NCI-H146 treated with DMSO at 0.1 percent for 48 hours (cell line): ENCODE data around the gene PCSK2.
"Not testable (repeated sequence)": the region's sequence is repeated elsewhere in the genome, so short reads cannot be mapped to it uniquely, and the experiment has no call there.

Source experiments
- DNase-seq: peaks from one replicate; lab custom pipeline; 2025; ENCODE audit not compliant: unreplicated experiment; lab: John Stamatoyannopoulos, UW

The PCSK2 gene, protein sequence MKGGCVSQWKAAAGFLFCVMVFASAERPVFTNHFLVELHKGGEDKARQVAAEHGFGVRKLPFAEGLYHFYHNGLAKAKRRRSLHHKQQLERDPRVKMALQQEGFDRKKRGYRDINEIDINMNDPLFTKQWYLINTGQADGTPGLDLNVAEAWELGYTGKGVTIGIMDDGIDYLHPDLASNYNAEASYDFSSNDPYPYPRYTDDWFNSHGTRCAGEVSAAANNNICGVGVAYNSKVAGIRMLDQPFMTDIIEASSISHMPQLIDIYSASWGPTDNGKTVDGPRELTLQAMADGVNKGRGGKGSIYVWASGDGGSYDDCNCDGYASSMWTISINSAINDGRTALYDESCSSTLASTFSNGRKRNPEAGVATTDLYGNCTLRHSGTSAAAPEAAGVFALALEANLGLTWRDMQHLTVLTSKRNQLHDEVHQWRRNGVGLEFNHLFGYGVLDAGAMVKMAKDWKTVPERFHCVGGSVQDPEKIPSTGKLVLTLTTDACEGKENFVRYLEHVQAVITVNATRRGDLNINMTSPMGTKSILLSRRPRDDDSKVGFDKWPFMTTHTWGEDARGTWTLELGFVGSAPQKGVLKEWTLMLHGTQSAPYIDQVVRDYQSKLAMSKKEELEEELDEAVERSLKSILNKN

DNA sequence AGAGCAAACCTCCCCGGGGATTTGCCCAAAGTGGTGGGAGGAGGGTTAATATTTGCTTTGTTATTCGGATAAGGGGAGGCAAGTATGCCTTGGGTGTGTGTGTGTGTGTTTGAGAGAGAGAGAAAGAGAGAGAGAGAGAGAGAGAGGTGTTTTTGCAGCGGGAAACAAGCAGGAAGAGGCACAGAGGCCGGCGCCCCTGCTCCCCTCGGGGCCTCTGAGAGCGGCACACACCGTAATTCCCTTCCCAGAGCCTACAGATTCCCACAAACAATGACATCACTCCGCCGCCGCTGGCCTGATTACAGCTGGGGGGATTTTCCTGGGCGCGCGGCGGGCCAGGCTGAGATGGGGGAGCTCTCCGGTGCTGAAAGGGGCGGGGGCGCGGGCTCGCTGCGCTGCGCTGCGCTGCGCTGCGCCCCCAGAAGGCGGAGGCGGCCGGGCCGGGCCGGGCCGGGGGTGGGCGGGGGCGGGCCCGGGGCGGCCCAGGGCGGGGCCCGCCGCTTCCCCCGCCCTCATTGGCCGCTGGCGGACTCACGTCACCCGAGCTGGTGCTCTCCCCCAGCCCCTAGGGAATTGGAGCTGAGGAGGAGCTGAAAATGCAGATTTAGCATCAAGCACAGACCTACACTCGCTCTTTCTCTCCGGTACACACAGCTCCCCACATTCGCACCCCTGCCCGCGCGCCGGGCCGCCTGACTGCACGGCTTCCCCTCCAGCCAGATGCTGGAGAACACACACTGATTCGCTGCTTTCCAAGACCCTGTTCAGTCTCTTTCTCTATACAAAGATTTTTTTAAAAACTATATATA is at the start of gene PCSK2:
PCSK2 (plus strand) TSS at position 631 of the 809 bp plus-strand sequence. CDS start 266 bp downstream, outside the sequence.
- peak; percentile 94 for DNase-seq

DNA sequence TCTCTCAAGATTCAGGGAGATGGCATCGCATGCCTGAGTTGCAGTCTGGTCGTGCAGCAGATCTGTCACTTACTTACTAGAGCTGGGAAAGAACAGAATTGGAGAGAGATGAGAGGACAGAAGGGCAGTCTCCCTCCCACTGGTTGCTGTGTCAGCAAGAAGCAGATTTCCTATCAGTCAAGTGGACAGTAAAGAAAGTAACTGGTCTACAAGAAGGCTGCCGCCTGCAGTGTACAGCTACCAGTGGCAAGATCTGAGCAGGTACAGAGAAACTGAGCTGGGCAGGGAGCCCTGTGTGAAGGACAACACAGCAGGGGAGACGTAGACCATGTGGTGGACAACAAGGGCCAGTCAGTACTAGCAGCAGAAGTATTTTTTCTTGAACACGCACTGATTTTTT is 49.5 kb upstream of the PCSK2 start:
- no peak for DNase-seq

DNA sequence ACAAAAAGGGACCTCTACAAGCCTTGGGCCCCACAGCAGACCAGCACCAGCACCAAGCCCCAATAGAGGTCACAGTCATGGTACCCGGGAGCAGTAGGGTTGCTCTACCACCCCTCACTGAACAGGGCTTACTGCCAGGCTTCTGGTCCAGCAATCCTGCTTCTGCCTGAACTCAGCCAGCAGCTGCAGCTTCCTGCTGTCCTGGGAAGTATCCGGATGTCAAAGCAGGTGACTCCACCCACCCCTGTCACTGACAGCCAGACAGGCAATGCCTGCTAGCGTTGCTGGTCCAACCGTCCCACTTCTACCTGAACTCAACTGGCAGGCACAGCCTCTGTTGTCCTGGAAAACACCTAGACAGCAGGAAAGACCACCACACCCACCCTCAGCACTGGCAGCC is 47.0 kb upstream of the PCSK2 start:
- DNase-seq = no peak

DNA sequence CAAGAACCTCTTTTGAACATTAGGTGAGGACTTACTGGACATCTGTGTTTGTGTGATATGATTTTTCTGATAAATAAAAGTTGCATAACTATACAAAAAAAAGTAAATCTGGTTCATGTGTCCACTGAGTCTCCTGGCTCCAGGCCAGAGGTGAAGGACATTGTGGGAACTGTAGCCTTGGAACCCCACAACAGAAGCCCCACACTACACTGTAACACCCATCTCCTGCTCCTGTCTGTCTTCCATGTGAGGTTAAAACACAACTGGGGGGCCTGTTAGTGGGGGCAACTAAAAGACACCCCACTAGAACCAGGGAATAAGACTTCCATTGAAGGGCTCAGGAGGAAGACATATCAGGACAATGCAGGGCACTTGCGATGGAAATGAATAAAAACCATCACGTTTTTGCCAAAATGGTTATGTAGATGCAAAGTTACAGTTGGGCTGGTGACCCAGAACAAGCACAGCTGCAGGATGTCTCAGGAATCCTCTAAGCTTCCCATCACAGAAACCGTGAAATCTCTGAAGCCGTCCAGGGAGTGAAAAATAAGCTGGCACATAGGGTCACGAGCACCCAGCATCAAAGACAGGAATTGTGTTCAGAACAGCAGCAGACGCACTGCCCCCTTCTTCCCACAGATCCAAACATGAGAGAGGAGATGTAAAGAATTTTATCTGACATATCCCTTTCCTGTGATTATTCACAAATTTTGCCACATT is 36.7 kb upstream of the PCSK2 start:
- DNase-seq = no peak

DNA sequence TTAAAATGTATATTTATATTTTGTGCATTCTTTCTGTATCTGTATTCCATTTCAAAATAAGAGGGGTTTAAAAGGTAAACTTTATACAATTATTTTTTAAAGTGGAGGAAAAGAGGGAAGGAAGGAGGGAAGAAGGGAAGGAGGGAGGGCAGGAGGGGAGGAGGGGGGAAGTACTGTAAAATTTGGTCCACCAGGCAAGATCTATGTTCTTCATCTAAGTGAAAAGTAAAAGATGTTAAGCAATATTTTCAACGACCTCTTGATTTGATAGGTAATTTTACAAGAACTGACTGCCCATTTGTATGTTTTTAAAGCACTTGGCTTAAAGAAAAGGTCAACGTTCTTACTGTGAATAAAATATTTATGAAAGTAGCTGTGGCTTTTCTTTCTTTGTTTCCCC is 29.8 kb upstream of the PCSK2 start:
- no peak for DNase-seq

DNA sequence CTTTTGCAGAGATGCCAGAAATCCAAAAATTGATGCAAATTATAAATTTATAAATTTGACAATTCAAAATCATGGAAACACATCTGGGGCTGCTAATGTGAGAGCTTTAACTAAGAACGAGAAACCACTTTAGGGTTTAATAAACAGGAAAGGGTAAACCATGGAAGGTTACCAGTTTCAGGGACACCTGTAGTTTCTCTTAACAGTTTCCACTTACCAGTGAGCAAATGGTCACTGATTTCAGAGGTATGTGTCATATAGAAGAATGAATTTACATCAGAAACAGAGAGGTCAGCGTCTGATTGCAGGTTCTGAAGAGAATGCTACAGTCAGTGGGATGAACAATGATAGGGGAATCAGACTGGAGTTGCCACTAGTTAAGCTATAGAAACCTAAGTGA is 24.8 kb upstream of the PCSK2 start:
- no peak for DNase-seq

DNA sequence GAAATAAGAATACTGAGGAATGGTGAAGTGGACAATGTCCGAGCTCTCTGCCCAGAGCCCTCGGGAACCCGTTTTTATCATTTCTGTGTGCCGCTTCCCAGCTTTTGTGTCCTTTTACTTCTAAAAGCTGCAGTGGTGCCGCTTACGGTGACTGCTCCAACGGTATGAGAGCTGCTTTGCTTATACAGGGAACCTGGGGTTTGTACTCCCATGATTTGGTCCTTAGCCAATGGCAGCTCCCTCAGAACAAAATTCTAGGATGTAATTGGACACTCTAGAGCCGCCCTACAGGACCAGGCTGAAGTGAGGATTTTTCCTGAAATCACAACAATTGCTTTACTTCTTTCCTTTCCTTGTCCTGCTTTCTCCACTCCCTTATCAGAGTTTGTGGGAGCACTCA is 24.2 kb upstream of the PCSK2 start:
- no peak for DNase-seq

DNA sequence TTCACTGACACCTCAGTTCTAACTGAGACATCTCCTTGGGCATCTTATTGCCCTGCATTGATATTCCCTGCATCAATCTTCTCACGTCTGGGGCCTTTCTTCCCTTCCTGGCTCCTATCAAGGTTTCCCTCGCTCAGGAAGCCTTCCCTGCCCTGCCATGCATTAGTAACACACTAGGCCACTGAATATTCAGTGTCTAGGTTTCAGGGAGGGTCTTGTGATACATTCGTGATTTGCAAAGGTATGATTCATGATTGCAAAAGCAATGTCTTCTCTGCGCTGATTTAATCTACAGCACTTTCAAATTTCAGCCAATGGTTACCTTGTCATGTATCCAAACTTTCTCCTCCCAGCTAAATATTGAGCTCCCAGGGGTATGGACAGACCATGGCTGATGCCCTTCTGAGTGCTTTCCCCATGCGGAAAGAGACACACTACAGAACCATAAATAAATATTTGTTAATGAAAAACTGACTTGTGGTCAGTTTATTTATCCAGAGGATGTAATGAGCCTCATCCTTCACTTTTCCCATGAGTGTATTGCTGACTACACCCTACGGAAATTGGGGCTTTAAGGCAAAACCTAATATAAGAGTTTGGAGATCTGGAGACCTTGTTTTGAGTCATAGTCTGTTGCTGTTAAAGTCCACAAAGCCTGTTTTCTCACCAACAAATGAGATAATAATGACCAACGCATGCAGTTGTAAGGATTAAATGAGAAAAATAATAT is 21.6 kb upstream of the PCSK2 start:
- DNase-seq = no peak

DNA sequence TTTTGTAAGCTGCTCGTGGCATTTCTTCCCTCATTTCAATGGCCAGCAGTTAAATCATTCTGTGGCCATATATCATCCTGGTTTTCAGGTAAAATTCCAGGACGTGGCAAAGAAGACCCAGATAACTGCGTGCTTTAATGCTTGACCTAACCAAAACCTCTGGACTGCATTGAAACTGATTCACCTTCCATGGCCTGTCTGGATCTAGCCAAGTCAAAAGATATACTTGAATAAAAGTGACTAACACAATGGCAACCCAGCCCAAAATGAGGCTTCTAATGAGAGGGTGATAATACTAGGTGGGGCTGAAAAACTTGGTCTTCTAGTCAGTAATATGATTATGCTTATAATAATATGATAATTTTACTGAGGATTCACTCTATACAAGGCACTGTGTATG is 16.5 kb upstream of the PCSK2 start:
- DNase-seq = no peak

DNA sequence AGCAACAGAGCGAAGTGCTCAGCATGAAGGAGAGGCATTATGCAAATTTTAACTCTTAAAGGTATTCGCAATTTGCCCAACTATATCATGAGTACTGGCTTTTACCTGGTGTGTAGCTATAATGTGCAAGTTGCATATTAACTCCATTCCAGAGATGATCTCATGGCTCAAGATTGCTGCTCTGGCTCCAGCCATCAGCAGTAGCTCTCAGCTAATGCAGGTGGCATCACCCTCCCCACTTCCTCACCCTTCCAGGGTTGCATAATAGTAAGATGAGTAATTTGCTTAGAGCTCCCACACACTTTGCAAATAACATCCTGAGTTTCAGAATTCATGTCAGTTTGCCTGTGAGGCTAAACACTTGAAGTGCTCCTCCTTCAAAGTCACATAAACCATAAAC is 15.9 kb upstream of the PCSK2 start:
- no peak for DNase-seq

DNA sequence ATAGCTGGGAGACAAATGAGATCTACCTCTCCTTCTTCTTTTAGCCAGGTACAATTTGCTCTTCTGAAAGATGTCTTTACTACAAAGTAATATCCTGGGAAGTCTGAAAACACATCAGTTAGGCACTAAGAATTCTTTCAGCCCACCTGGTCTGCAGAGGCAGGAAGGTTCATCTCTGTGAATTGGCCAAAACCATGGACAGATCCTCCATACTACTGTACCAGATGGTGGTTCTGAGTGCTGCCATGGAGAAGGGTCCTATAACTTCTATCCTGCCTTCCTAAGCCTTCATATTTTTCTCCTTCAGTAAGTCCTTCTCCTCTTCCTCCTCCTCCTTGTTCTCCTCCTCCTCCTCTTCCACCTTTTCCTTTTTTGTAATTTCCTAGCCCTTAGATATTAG is 11.7 kb upstream of the PCSK2 start:
- no peak for DNase-seq

DNA sequence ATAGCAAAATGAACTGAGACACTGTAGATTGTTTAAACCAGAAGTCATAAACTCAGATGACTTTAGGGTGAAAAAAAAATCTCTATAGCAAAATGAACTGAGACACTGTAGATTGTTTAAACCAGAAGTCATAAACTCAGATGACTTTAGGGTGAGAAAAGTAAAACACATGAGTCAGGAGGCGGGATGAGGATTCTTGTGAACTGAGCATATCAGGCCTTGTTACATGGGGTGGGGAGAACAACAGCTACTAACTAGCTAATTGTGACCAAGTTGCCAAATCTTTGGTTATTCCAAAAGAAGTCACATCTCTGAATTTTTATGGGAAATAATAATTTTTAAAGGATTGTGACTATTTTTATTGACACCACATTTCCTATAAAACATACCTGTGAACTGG is 7.0 kb upstream of the PCSK2 start:
- DNase-seq = not testable (repeated sequence)

DNA sequence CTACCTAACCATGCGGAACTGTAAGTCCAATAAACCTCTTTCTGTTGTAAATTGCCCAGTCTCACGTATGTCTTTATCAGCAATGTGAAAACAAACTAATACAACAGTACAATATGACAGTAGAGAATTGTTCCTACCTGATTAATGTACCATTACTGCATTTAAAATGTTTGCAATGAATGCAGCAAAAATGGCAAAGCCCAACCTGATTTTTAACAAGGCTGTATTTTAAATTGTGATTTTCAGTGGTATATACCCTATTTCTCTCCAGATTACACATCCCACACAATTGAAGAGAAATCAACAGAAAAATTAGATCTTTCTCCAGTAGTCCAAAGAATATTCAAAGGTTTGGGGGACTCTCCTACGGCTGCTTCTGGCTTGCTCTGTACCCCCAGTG is 3.3 kb upstream of the PCSK2 start:
- DNase-seq = no peak

DNA sequence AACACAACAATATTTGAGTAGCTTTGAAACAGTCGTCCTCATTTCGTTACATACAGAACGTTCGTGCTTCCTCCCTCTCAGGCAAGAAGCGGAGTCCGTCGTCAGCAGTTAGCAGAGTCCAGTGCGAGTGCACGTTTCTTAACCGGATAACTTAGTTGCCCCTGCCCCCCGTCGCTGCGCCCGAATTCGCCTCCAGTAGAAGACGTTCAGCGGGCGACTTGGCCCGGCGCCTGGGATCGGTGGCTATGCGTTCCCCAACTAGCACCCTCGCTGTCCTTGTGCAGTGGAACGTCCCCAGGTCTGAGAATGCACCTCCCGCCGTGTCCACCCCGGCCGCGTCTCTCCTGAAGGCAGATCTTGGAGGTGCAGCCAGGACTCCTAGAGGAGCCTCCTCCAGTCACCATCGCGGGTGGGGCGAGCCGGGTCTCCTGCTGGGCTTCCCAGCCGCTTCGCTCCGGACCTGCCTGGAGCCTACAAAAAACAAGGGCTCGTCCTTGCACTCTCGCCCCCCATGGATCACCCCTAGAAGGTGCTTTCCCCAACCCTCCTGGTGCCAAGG is 910 bp upstream of the PCSK2 start:
- peak; percentile 53 for DNase-seq

DNA sequence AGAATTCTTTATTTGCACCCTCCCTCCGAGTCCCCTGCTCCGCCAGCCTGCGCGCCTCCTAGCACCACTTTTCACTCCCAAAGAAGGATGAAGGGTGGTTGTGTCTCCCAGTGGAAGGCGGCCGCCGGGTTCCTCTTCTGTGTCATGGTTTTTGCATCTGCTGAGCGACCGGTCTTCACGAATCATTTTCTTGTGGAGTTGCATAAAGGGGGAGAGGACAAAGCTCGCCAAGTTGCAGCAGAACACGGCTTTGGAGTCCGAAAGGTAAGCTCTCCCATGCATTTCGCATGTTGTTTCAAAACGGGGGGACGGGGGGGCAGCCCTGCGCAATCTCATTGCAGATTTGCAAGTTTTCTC is 357 bp downstream of the PCSK2 start:
- DNase-seq = no peak

DNA sequence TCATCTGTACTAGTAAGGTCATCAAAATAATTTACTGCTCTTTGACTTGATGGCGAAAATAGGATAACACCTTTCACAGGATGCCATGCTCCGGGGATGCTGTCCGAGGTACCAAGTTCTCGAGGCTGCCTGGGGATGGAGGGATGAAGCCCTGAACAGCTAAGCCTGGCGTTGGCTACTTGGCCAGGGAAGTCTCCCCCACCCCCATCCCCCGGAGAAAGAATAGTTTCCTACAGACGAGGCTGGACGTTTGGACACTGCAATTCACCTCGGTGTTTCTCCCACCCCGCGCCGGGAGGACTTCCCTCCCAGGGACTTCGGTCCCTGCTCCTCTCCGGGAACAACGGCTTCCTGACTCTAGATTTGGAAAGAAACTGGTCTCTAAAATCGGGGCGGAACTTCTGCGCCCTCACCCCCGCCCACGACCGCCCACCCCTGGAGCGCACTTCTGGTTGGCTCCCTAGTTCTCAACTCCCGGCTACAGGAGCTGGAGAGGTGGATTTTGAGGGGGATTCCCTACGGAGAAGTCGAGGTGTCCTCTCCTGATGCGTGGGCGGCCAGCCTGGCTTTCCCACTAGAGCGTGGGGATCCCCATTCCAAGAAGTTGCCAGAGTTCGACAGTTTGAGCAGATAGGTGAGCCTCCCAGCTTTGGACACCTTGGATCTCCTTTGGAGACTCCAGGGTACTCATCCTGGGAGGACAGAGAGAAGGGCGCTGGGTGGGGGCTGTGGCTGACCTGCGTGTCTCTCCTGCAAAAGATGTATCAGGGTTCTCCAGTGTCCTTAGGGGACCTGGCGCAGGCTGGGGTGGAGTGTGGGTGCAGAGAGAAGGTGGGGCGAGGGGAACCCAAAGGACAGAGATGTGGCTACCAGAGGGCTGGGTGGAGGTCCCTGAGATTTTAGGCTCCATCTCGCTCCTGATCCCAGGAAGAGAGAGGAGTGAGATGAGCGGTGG is 1.1 kb downstream of the PCSK2 start:
- peak; percentile 73 for DNase-seq

DNA sequence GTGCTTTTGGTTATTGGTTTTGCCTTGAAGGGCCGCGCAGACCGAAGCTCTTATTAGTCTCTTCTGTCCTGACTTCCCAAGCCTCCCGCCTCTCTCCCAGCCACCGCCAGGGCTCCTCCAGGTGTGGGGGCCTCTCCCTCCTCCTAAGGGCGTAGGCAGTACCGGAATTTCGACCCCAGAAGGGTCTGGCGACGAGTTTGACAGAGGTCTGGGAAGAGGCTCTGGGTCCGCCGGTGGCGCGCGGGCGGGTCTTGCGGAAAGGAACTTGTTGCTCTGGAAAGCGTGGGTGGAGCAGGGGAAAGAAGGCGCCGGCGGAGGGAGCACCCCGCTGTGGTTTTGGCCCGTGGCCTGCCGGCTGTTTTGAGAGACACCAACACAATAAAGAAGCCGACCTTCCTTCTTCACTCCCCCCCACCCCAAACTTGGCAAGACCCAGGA is 1.8 kb downstream of the PCSK2 start:
- peak; percentile 52 for DNase-seq

DNA sequence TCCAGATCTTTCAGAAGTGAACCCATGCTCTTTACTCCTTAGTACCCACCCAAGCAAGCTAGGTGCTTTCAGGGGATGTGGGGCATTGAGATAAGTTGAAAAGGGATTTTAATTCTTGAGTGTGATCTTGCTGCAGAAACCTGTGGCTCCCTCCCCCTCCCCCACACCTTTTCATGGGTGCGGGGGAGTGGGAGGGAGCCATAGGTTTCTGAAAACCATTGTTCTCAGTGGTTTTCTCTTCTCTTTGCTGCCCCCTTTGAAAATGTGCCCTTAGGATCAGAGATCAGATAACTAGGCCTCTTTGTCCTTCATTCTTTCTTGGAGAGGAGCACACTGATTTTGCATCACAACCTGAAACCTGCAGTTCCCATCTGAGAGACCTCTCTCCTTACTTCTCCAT is 2.4 kb downstream of the PCSK2 start:
- DNase-seq = no peak

DNA sequence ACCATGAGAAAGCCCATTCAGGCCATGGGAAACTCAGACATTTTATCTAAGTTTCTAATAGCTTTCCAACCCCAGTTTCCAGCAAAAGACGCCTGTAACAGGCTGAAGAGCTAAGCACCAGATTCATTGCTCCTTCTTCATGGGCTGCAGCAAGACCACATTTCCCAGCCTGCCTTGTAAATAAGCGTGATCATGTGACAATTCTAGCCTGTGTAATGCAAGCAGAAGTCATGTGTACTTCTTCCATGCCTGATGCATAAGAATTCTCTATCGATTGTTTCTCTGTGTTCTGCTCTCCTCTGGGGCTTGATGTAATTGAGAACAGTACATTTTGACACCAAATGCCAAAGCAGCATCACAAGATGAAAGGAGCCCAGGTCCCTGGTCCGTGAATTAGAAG is 6.8 kb downstream of the PCSK2 start:
- no peak for DNase-seq
